Measurements from ENCODE around the gene PAXIP1.

Gene PAXIP1

GRCh38 chr7:154947604-154948003 lies 55.3 kb downstream of the PAXIP1 start:
- Histone ChIP-seq H3K27me3 (ENCODE audit: control insufficient read depth, low read length) (no peaks in the 10 kb centered on the region), H3K4me3 (ENCODE audit: low read length) (no peak overlapping the region), H3F3A (ENCODE audit: control insufficient read depth, insufficient read depth) (peaks cover 1% of the 10 kb centered on the region; the same call in 1 of the 2 replicates), H3K9me3 (ENCODE audit: control insufficient read depth, insufficient read depth, low read length) (no peaks in the 10 kb centered on the region), H3K36me3 (ENCODE audit: control insufficient read depth, low read length) (peaks cover 96% of the 10 kb centered on the region), H4K20me1 (ENCODE audit: control insufficient read depth, insufficient read depth, low read depth, low read length) (no peaks in the 10 kb centered on the region; the same call in 1 of the 2 replicates), H3K27ac (ENCODE audit: low read depth, low read length) (no peak overlapping the region), H3K4me2 (ENCODE audit: low read length) (no peak overlapping the region), H3K79me2 (ENCODE audit: control insufficient read depth, low read length) (peaks cover 5% of the 10 kb centered on the region), H3K4me1 (ENCODE audit: control insufficient read depth, low read length) (no peaks in the 10 kb centered on the region), H3K9me2 (replicated peaks; ENCODE audit: control insufficient read depth, low read length) (no peaks in the 10 kb centered on the region)
- TF ChIP-seq EZH2phosphoT487 (IDR thresholded peaks at IDR 0.05; ENCODE audit: borderline replicate concordance, low read length) (no peak), CTCF (IDR thresholded peaks at IDR 0.05; ENCODE audit: low read depth, low read length, poor library complexity, severe bottlenecking) (no peak)

DNA sequence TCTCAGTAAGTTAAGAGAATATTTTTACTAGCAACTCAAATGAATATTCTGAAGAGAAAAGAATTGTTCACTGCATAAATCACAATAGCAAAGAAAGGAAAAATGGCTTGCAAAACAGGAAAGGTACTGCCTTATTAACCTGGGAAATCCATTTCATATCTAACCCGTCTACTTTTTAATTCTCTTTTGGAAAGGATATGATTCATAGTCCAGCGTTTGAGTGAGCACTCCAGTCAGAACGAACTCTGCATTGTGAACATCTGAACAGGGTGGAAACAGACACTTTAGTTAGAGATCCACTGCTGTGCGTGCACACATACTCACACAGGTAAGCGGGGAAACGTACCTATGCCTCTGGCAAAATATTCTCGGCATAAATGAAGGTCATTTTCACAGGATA lies 56.8 kb downstream of the PAXIP1 start:
- Histone ChIP-seq H3K9me2 (replicated peaks; ENCODE audit: control insufficient read depth, low read length) (no peaks in the 10 kb centered on the region), H3K27ac (ENCODE audit: low read depth, low read length) (no peak overlapping the region), H3K4me2 (ENCODE audit: low read length) (no peak overlapping the region), H3F3A (ENCODE audit: control insufficient read depth, insufficient read depth) (peaks cover 9% of the 10 kb centered on the region; the same call in 1 of the 2 replicates), H3K36me3 (ENCODE audit: control insufficient read depth, low read length) (peaks cover 86% of the 10 kb centered on the region), H3K9me3 (ENCODE audit: control insufficient read depth, insufficient read depth, low read length) (no peaks in the 10 kb centered on the region), H3K4me3 (ENCODE audit: low read length) (no peak overlapping the region), H4K20me1 (ENCODE audit: control insufficient read depth, insufficient read depth, low read depth, low read length) (no peaks in the 10 kb centered on the region; the same call in 1 of the 2 replicates), H3K27me3 (ENCODE audit: control insufficient read depth, low read length) (no peaks in the 10 kb centered on the region), H3K4me1 (ENCODE audit: control insufficient read depth, low read length) (no peaks in the 10 kb centered on the region), H3K79me2 (ENCODE audit: control insufficient read depth, low read length) (no peaks in the 10 kb centered on the region)
- TF ChIP-seq CTCF (IDR thresholded peaks at IDR 0.05; ENCODE audit: low read depth, low read length, poor library complexity, severe bottlenecking), result no peak
- no peak for TF ChIP-seq EZH2phosphoT487 (IDR thresholded peaks at IDR 0.05; ENCODE audit: borderline replicate concordance, low read length)

- Histone ChIP-seq H3K4me3 (ENCODE audit: low read length) (no peak overlapping the region), H3K36me3 (ENCODE audit: control insufficient read depth, low read length) (peaks cover 64% of the 10 kb centered on the region), H4K20me1 (ENCODE audit: control insufficient read depth, insufficient read depth, low read depth, low read length) (no peaks in the 10 kb centered on the region), H3K9me2 (replicated peaks; ENCODE audit: control insufficient read depth, low read length) (no peaks in the 10 kb centered on the region), H3K27me3 (ENCODE audit: control insufficient read depth, low read length) (no peaks in the 10 kb centered on the region), H3K79me2 (ENCODE audit: control insufficient read depth, low read length) (no peaks in the 10 kb centered on the region), H3K27ac (ENCODE audit: low read depth, low read length) (no peak overlapping the region), H3K4me1 (ENCODE audit: control insufficient read depth, low read length) (no peaks in the 10 kb centered on the region), H3K4me2 (ENCODE audit: low read length) (no peak overlapping the region), H3K9me3 (ENCODE audit: control insufficient read depth, insufficient read depth, low read length) (no peaks in the 10 kb centered on the region), H3F3A (ENCODE audit: control insufficient read depth, insufficient read depth) (peaks cover 9% of the 10 kb centered on the region; the same call in 1 of the 2 replicates)
- TF ChIP-seq EZH2phosphoT487 (IDR thresholded peaks at IDR 0.05; ENCODE audit: borderline replicate concordance, low read length) (no peak), CTCF (IDR thresholded peaks at IDR 0.05; ENCODE audit: low read depth, low read length, poor library complexity, severe bottlenecking) (no peak)
Measured at GRCh38 chr7:154943906-154944305, 59.0 kb downstream of the PAXIP1 start.
